Activated T-helper 9 cell treated with anti-CD3 and anti-CD28 coated beads, Interleukin-2, amount 50 U/mL, for 16 hours (primary cell): Measurements from ENCODE around the gene MBP.

Experiments used
- DNase-seq: peaks from one replicate; pipeline ENCODE4 v3.0.0-alpha.2; 2020; ENCODE audit warnings: low read depth

MBP gene

DNA sequence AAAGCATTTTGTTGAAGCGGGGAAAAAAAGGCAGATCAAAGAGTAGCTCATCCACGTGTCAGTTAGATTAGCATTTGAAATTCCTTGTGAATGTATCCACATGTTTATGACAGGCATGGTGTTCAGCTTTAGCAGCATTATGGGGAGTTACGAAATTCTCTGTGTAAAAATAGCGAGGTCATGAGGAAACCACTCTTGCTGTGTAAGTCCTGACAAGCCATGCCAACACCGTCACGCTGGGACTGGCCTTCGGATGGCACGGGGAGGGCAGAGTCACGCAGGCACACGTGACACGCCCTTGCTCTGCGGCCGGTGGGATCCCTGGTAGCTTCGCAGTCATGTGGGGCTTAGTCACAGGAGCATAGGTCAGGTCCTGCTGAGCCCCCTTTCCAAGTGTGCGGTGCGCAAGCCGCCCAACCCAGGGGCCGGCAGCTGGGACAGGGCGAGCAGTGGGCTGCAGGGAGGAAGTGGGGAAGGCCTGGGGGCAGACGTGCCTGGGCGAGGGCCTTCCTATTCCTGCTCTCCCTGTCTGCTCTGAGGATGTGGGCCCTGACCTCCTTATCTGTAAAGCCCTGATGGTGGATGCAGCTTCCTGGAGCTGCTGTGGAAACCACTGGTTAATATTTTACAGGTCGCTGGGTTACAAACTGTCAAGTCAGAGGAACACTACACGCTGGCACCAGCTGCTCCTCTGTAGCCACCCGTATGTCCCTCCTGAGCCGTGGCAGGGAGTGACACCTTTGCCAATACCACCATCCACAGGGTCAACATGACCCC is 18.0 kb downstream of the MBP start:
- no peak for DNase-seq

- no peak for DNase-seq
Observed at GRCh38 chr18:77114152-77114414, 18.5 kb downstream of the MBP start.

DNA sequence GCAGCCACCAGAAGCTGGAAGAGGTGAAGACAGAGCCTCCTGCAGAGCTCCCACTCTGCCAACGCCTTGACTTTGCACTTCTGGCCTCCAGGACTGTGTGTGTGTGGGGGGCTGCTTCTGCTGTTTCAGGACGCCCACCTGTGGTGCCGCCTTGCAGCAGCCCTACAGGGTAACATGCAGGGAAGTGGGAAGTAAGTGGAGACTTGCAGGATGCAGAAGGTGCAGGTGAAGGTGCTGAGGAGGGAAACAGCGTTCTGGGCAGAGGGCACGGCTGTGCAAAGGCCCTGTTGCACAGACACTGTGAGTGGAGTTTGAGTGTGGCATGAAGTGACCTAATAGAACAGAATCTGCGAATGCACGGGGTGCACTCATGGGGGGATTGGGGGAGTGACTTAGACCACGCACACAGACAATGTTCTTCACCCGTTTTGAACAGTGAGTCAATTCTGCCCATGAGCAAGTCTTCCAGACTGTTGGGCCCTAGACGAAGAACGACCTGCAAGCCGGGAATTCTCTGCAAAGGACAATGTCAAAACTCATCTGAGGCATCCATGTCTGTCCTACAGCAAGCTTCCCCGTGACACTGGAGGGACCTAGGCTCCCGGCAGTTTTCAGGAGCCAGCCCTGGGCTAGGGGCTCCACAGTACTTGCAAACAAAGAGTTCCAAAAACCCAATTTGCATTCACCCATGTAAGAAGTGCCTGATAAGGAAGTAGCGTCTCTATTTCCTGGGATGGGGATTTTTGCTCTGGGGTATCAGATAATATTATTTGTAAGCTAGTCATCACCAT is 19.0 kb downstream of the MBP start:
- DNase-seq, result no peak

DNA sequence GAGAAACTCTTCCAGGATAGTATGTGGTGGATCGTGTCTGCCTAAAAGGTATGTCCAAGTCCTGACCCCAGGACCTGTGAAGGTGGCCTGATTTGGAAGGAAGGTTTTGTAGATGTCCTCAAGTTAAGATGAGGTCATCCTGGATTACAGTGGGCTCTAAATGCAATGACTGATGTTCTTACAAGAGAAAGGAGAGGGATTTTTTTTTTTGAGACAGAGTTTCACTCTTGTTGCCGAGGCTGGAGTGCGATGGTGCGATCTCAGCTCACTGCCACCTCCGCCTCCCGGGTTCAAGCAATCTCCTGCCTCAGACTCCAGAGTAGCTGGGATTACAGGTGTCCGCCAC is 19.9 kb downstream of the MBP start:
- no peak for DNase-seq

- no peak for DNase-seq
Observed at GRCh38 chr18:77111951-77112746, 20.4 kb downstream of the MBP start.

DNA sequence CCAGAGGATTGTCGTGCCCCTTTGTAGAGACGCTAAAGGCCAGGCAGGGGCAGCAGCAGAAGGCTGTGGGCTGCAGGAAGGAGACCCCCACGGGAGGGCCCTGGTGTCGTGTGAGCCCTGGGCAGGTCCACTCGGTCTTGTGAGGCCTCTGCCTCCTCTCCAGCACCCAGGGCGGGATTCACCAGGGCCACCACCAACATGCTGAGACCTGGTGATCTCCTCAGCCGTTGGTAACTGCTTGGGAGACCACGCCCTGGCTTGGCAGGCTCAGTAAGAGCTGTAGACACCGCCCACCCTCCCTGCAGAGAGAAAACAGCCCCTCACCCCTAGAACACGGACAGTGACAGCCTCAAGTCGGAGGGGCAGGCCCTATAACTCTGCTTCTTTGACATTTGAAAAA is 21.1 kb downstream of the MBP start:
- DNase-seq, result no peak

GRCh38 chr18:77110936-77111335 is 21.6 kb downstream of the MBP start:
- DNase-seq, result no peak

- no peak for DNase-seq
Observed at GRCh38 chr18:77110400-77110799, 22.2 kb downstream of the MBP start.

- no peak for DNase-seq
Observed at GRCh38 chr18:77109648-77110019, 22.9 kb downstream of the MBP start.

- no peak for DNase-seq
Observed at GRCh38 chr18:77108821-77109647, 23.5 kb downstream of the MBP start.

GRCh38 chr18:77108001-77108692 is 24.4 kb downstream of the MBP start:
- DNase-seq, result no peak

GRCh38 chr18:77107292-77107691 is 25.3 kb downstream of the MBP start:
- no peak for DNase-seq

- peak; percentile 60 for DNase-seq
Observed at GRCh38 chr18:77106331-77106730, 26.3 kb downstream of the MBP start.

GRCh38 chr18:77105680-77106079 is 26.9 kb downstream of the MBP start:
- no peak for DNase-seq

DNA sequence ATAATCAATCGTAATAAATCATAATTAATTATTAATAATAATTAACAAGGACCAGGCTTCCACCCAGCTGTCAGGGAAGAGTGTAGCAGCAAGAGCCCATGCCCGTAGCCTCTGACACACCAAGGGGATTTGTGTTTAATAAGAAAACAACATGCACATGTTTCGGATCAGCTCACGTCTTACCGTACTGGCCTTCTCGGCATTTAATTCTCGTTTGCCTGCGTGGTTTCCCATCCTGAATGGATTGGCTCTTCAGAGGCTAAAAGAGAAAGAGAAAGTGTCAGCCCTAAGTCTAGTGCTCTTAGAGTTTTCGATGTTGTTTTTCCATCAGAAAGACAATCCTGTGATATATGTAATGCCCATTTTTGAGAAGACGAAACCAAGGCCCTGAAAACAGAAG is 27.6 kb downstream of the MBP start:
- no peak for DNase-seq

- no peak for DNase-seq
Observed at GRCh38 chr18:77103991-77104531, 28.5 kb downstream of the MBP start.

DNA sequence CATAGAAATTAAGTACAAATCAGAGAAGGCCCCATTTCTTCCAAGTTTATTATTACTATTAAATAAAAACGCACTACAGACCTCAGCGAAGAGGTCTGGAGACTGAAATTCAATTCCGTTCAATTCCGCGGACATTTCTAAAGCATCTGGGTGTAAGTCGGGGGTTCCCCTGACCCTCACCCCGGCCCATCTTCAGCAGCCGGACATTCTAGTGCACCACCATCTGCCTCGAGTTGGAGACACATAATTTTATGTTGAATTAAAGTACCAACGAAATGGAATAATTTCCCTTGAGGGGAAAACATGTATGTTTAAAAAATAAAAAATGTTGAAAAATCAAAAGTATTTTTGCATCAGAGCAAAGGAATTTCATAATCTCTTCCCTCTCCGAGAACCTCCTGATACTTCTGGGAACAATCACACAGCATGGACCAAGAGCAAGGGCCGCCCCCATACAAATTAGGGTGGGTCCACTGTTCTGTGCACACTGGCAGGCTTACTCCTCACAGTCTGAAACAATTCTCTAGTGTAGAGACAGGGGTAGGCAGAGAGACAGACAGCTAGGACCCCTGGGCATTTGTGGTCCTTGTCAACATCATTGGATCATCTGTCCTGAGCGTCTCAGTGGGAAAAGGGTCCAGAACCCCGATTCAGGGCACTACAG is 29.3 kb downstream of the MBP start:
- no peak for DNase-seq

- no peak for DNase-seq
Observed at GRCh38 chr18:77102259-77103040, 30.1 kb downstream of the MBP start.

DNA sequence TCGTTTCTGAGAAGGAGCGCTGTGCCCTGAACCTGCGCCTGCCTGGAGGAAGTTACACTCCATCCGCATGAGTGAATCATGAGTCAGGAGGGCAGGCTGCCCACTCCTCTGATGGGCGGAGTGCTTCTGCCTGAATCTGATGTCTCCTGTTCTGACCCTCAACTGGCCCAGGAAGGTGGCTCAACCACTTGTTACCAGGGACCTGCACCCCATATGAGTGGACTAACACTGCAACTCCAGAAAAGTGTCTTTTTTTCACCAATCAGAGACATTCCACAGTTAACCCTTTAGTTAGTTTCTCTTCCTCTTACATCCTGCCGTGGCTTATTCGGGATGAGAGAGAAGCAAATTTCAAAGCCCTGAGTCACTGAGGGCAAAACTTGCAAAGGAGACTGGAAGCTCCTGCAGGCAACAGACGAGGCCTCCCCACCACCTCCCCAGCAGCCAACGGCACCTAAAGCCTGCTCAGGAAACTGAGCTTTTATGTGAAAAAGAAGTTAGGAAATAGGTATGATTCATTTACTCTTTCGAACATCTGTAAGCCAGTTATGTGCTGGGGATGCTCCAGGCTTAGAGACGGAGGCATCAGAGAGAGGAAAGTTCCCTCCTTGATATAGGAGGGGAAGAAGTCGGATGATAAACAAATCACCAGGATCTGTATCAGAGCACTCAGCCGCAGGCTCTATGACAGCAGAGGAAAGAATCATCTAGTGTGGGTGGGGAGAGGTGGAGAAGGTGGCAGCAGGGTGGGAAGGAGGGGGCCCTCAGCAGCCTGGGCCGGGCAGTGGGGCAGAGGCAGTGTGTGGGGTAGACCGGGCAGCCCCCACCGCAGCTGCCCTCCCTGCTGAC is 30.9 kb downstream of the MBP start:
- peak; percentile 43 for DNase-seq
